Fibroblast of lung (primary cell): ENCODE data around the gene DIAPH3.

ENCODE experiments used
- EZH2 ChIP-seq: IDR thresholded peaks from 2 replicates; pipeline ENCODE4 v1.5.1; 2012; ENCODE audit warnings: low read length, control low read depth, mild to moderate bottlenecking; ENCODE audit errors: missing control alignments
- TF ChIP-seq, protein P1 (sequence below), 2 donors: IDR thresholded peaks in 1 of 2; conservative IDR thresholded peaks in 1 of 2; 1 replicate in 1 of 2; 2 replicates in 1 of 2; pipeline ENCODE4 v1.5.1; 2011 to 2012; ENCODE audit warnings: low read length in 2 of 2, control low read depth in 1 of 2, inconsistent platforms in 1 of 2, low read depth in 1 of 2, mild to moderate bottlenecking in 1 of 2

- TF ChIP-seq, protein P1, sequence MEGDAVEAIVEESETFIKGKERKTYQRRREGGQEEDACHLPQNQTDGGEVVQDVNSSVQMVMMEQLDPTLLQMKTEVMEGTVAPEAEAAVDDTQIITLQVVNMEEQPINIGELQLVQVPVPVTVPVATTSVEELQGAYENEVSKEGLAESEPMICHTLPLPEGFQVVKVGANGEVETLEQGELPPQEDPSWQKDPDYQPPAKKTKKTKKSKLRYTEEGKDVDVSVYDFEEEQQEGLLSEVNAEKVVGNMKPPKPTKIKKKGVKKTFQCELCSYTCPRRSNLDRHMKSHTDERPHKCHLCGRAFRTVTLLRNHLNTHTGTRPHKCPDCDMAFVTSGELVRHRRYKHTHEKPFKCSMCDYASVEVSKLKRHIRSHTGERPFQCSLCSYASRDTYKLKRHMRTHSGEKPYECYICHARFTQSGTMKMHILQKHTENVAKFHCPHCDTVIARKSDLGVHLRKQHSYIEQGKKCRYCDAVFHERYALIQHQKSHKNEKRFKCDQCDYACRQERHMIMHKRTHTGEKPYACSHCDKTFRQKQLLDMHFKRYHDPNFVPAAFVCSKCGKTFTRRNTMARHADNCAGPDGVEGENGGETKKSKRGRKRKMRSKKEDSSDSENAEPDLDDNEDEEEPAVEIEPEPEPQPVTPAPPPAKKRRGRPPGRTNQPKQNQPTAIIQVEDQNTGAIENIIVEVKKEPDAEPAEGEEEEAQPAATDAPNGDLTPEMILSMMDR (conservative IDR thresholded peaks at IDR 0.05 in 1 of 2, IDR thresholded peaks at IDR 0.05 in 1 of 2; ENCODE audit: low read depth in 1 of 2, low read length in 2 of 2): no peak
- no peak for TF ChIP-seq EZH2
Observed at GRCh38 chr13:59834801-59835200, 328.9 kb downstream of the DIAPH3 start.
